ENCODE measurements around the gene ATP8A1.

ATP8A1 gene

GRCh38 chr4:42364266-42365053 is 292.4 kb downstream of the ATP8A1 start:
- in situ Hi-C loops (cut with MboI; ENCODE audit: low pct_unique_long_range_greater_than_20kb, low sequenced_read_pairs), result no loop called here
- no peak for DNase-seq

- in situ Hi-C loops (cut with MboI; ENCODE audit: low pct_unique_long_range_greater_than_20kb, low sequenced_read_pairs), result no loop called here
Observed at GRCh38 chr4:42363614-42364013, 293.3 kb downstream of the ATP8A1 start.

GRCh38 chr4:42362591-42362990 is 294.3 kb downstream of the ATP8A1 start:
- no peak for DNase-seq
- in situ Hi-C loops (cut with MboI; ENCODE audit: low pct_unique_long_range_greater_than_20kb, low sequenced_read_pairs), result no loop called here

More at GRCh38 chr4:42363614-42364013, 293.3 kb downstream of the ATP8A1 start:
- DNase-seq, result no peak

GRCh38 chr4:42361456-42361855 is 295.4 kb downstream of the ATP8A1 start:
- in situ Hi-C loops (cut with MboI; ENCODE audit: low pct_unique_long_range_greater_than_20kb, low sequenced_read_pairs), result no loop called here

GRCh38 chr4:42360256-42360669 is 296.6 kb downstream of the ATP8A1 start:
- DNase-seq, result no peak
- in situ Hi-C loops (cut with MboI; ENCODE audit: low pct_unique_long_range_greater_than_20kb, low sequenced_read_pairs), result no loop called here

More at GRCh38 chr4:42361456-42361855, 295.4 kb downstream of the ATP8A1 start:
- no peak for DNase-seq

- no peak for DNase-seq
- in situ Hi-C loops (cut with MboI; ENCODE audit: low pct_unique_long_range_greater_than_20kb, low sequenced_read_pairs), result no loop called here
Observed at GRCh38 chr4:42359711-42360110, 297.2 kb downstream of the ATP8A1 start.

Data from KBM-7 (cell line).